Activated naive CD4-positive, alpha-beta T cell treated with Interleukin-2 at 50 U/mL for 16 hours (primary cell): ENCODE measurements around the gene IRF9.
A peak's percentile ranks its signal among the peaks of the same experiment; 100 is the strongest.

Experiments used
- DNase-seq: peaks from one replicate; pipeline ENCODE4 v3.0.0-alpha.2; 2020

IRF9 gene

GRCh38 chr14:24160850-24161804 lies at the start of gene IRF9:
Gene IRF9, plus strand, starts transcription at chr14:24161265. Its CDS starts 880 bp downstream, at chr14:24162145.
- DNase-seq = peak; percentile 98

GRCh38 chr14:24113379-24113800 lies 47.7 kb upstream of the IRF9 start:
- no peak for DNase-seq

GRCh38 chr14:24113801-24114531 lies 47.1 kb upstream of the IRF9 start:
- peak; percentile 80 for DNase-seq

- peak; percentile 98 for DNase-seq
These were observed 46.3 kb upstream of the IRF9 start, which contains the start of the genes DCAF11 and NRL for GRCh38 chr14:24114532-24115421. Gene DCAF11, plus strand, starts transcription at chr14:24114777. Its CDS starts 818 bp downstream, at chr14:24115595. Gene NRL, minus strand, starts transcription at chr14:24114949. Its CDS starts 32,101 bp downstream, at chr14:24082848.

GRCh38 chr14:24115422-24116127 lies 45.5 kb upstream of the IRF9 start:
- DNase-seq = no peak

GRCh38 chr14:24116128-24116814 lies 44.8 kb upstream of the IRF9 start:
- no peak for DNase-seq

GRCh38 chr14:24117179-24117578 lies 43.9 kb upstream of the IRF9 start:
- no peak for DNase-seq

GRCh38 chr14:24119691-24120090 lies 41.4 kb upstream of the IRF9 start:
- DNase-seq = no peak

- DNase-seq = no peak
These were observed 39.9 kb upstream of the IRF9 start for GRCh38 chr14:24121210-24121609.

GRCh38 chr14:24122416-24122815 lies 38.6 kb upstream of the IRF9 start:
- DNase-seq = no peak

GRCh38 chr14:24122898-24123297 lies 38.2 kb upstream of the IRF9 start:
- no peak for DNase-seq

GRCh38 chr14:24123424-24124417 lies 37.3 kb upstream of the IRF9 start:
- DNase-seq = no peak

- DNase-seq = no peak
These were observed 34.1 kb upstream of the IRF9 start for GRCh38 chr14:24126939-24127338.

GRCh38 chr14:24127673-24128072 lies 33.4 kb upstream of the IRF9 start:
- DNase-seq = no peak

GRCh38 chr14:24129410-24129998 lies 31.6 kb upstream of the IRF9 start:
- no peak for DNase-seq

- no peak for DNase-seq
These were observed 30.7 kb upstream of the IRF9 start, which contains the start of gene FITM1 for GRCh38 chr14:24130380-24130716. Gene FITM1, plus strand, starts transcription at chr14:24130659. Its CDS starts 905 bp downstream, at chr14:24131564.

- no peak for DNase-seq
These were observed 30.1 kb upstream of the IRF9 start for GRCh38 chr14:24130717-24131548.

- DNase-seq = no peak
These were observed 29.5 kb upstream of the IRF9 start for GRCh38 chr14:24131549-24131966.
